HepG2 (cell line): Measurements from ENCODE around the gene CA9. TPM values are rescaled to one million over a fixed set of nuclear protein-coding genes. Genes with fewer than 3 reads are reported as not detected.

Experiments
- ATAC-seq: fragments of 200-7000 bp; cut with Tn5 transposase; 3 replicates; pipeline ENCODE4 v1.9.1; 2020; ENCODE audit warnings: mild to moderate bottlenecking, moderate library complexity
- BruUV-seq: library from RNA; stranded (reverse); fragments of 400-500 nt; replicated peaks from 2 replicates; lab custom pipeline; 2021; lab: Mats Ljungman, UMichigan
- CTCF ChIA-PET: fragments of 300-600 bp; formaldehyde crosslinking; extraction: SDS; loops from one replicate; lab custom pipeline; 2021; ENCODE audit warnings: low total read pairs, inconsistent platforms, low intra/inter-chr PET ratio; lab: Yijun Ruan, JAX
- POLR2A ChIA-PET: fragments of 350-600 bp; sonication (Branson Sonifier 250); formaldehyde crosslinking; loops from one replicate; lab custom pipeline; 2020; ENCODE audit warnings: antibody characterized with exemption, inconsistent platforms; lab: Yijun Ruan, JAX
- DNase-seq: peaks from one replicate; pipeline ENCODE4 v3.0.0-alpha.2; 2015; ENCODE audit warnings: low spot score
- FAIRE-seq: peaks from 3 replicates; lab custom pipeline; 2011; peaks lifted over from hg19 to GRCh38; lab: Jason Lieb, UNC
- H2AFZ ChIP-seq: one replicate; pipeline ENCODE4 v1.6.1; 2011; ENCODE audit warnings: low read length, inconsistent platforms
- H3K27ac ChIP-seq: fragments of 300-600 bp; 3 replicates; pipeline ENCODE4 v1.8.0; 2011; ENCODE audit warnings: mixed run types, mild to moderate bottlenecking, mixed read lengths, low read length, inconsistent platforms; ENCODE audit not compliant: insufficient read depth; ENCODE audit errors: extremely low read length
- H3K27me3 ChIP-seq, 2 experiments: fragments of 200-600 bp in 1 of 2; 2 replicates in 1 of 2; 3 replicates in 1 of 2; pipeline versions ENCODE4 v1.6.0 to v1.8.0; 2011; ENCODE audit warnings: low read length in 2 of 2, mild to moderate bottlenecking in 2 of 2, moderate library complexity in 2 of 2, inconsistent platforms in 1 of 2; ENCODE audit not compliant: insufficient read depth in 2 of 2, control insufficient read depth in 1 of 2
- H3K36me3 ChIP-seq, 2 experiments: fragments of 200-600 bp in 1 of 2; replicated peaks in 1 of 2; 2 replicates in 1 of 2; 3 replicates in 1 of 2; pipeline versions ENCODE4 v1.5.1 to v1.8.0; 2011; ENCODE audit warnings: low read length in 2 of 2, inconsistent platforms in 1 of 2; ENCODE audit not compliant: insufficient read depth in 2 of 2, control insufficient read depth in 1 of 2
- H3K4me1 ChIP-seq: 2 replicates; pipeline ENCODE4 v1.5.1; 2012; ENCODE audit warnings: low read length, inconsistent platforms; ENCODE audit not compliant: insufficient read depth
- H3K4me2 ChIP-seq: 2 replicates; pipeline ENCODE4 v1.6.0; 2011; ENCODE audit warnings: low read depth, low read length, inconsistent platforms
- H3K4me3 ChIP-seq, 3 experiments: fragments of 200-600 bp in 1 of 3; sonication (generic), shearing (Covaris generic) in 1 of 3; replicated peaks in 1 of 3; 2 replicates each; pipeline ENCODE4 v1.5.1; 2011 to 2016; ENCODE audit warnings: low read length in 3 of 3, inconsistent platforms in 2 of 3, low read depth in 2 of 3, mild to moderate bottlenecking in 2 of 3, control low read depth in 1 of 3, mixed read lengths in 1 of 3; ENCODE audit not compliant: insufficient read depth in 1 of 3
- H3K79me2 ChIP-seq: one replicate; pipeline ENCODE4 v1.6.1; 2011; ENCODE audit warnings: low read length, inconsistent platforms; ENCODE audit not compliant: insufficient read depth
- H3K9ac ChIP-seq: 2 replicates; pipeline ENCODE4 v1.6.0; 2011; ENCODE audit warnings: mild to moderate bottlenecking, low read depth, low read length, inconsistent platforms; ENCODE audit not compliant: insufficient read depth
- H3K9me3 ChIP-seq: 2 replicates; pipeline ENCODE4 v1.5.1; 2012; ENCODE audit warnings: mild to moderate bottlenecking, low read length
- H4K20me1 ChIP-seq: 2 replicates; pipeline ENCODE4 v1.6.0; 2011; ENCODE audit warnings: inconsistent platforms, mild to moderate bottlenecking, low read length, moderate library complexity; ENCODE audit not compliant: insufficient read depth
- E2F1 ChIP-seq: sonication (generic); formaldehyde crosslinking; IDR thresholded peaks from 2 replicates; pipeline ENCODE4 v1.5.0; 2020; ENCODE audit warnings: missing genetic modification reagents
- GATAD1 ChIP-seq: IDR thresholded peaks from 2 replicates; pipeline ENCODE4 v1.6.1; 2016; ENCODE audit warnings: missing genetic modification reagents, missing compliant biosample characterization
- RBFOX2 ChIP-seq: fragments of 200-400 bp; formaldehyde crosslinking; IDR thresholded peaks from 2 replicates; pipeline ENCODE4 v1.6.1; 2017; ENCODE audit warnings: low read depth, mild to moderate bottlenecking, low read length
- ZBTB38 ChIP-seq: sonication (generic); formaldehyde crosslinking; IDR thresholded peaks from 2 replicates; pipeline ENCODE4 v1.5.1; 2020; ENCODE audit warnings: mild to moderate bottlenecking, missing genetic modification reagents
- ZMYM2 ChIP-seq: sonication (generic); formaldehyde crosslinking; IDR thresholded peaks from 2 replicates; pipeline ENCODE4 v1.8.0; 2022; ENCODE audit warnings: mild to moderate bottlenecking, missing genetic modification reagents
- ZNF292 ChIP-seq: sonication (generic); formaldehyde crosslinking; IDR thresholded peaks from 2 replicates; pipeline ENCODE4 v1.8.1; 2022; ENCODE audit warnings: mild to moderate bottlenecking, low read depth, missing genetic modification reagents, borderline replicate concordance
- WGBS: methylation state at CpG from one replicate; pipeline ENCODE4 v1.1.6; 2017; ENCODE audit warnings: low lambda C conversion rate; 5-methylcytosine and 5-hydroxymethylcytosine counted together
- in situ Hi-C: cut with HindIII; loops from 2 replicates; pipeline ENCODE4 v1.10.0; 2017; ENCODE audit warnings: low pct_unique_long_range_greater_than_20kb; ENCODE audit not compliant: extremely low pct_ligation_motif_present
- intact Hi-C: fragments of 100-400 bp; cut with micrococcal nuclease; formaldehyde crosslinking; loops from one replicate; pipeline ENCODE4 v1.10.0; 2022; ENCODE audit not compliant: unreplicated experiment
- polyA plus RNA-seq, 8 experiments: library from polyadenylated mRNA; depleted of rRNA in 3 of 8; stranded (reverse) in 7 of 8; unstranded in 1 of 8; fragments of >200 nt; fragmentation: Illumina TruSeq in 4 of 8; extraction: Trizol in 4 of 8; gene quantifications; 2 replicates each; pipeline versions ENCODE4 v1.2.1 to v1.2.3, GENCODE V29; 2011 to 2016; ENCODE audit warnings: low read depth in 4 of 8, missing spikeins in 1 of 8, mixed read lengths in 1 of 8; ENCODE audit not compliant: insufficient read depth in 1 of 8
- total RNA-seq, 5 experiments: library from RNA; depleted of rRNA; stranded (reverse); fragments of >200 nt; fragmentation: Illumina TruSeq; extraction: Trizol; gene quantifications; 2 replicates each; pipeline ENCODE4 v1.2.3, GENCODE V29; 2016; ENCODE audit warnings: low read depth in 1 of 5

Gene CA9
- total and polyA plus RNA-seq, 2 of the 13 experiments (the other 11 are each of a cell fraction or from before 2014, with no cell fraction given): 0.13 to 152 TPM

- WGBS: 98% methylated on average over 8 of the region's 13 CpGs
- H3K79me2 ChIP-seq: no peaks in the 10 kb centered on the region
- H3K4me2 ChIP-seq: peak overlapping the region; percentile 32; the same call in 1 of the 2 replicates
- no peak for ATAC-seq
- no peak for FAIRE-seq
- no peak overlapping the region for H3K27ac ChIP-seq
- intact Hi-C loops (no loop called here), in situ Hi-C loops (no loop called here)
- CTCF ChIA-PET: no interaction called here
- H3K4me1 ChIP-seq: peaks cover 49% of the 10 kb centered on the region
- POLR2A ChIA-PET: interaction anchor here (0.9 kb wide), 1 partner anchor 15 kb away, joined by 6 read pairs; no protein-coding TSS in a partner anchor
- DNase-seq: no peak
- no peak overlapping the region for H2AFZ ChIP-seq
- H3K27me3 ChIP-seq: no peaks in the 10 kb centered on the region
- TF ChIP-seq ZMYM2 (CRISPR knock-in tag) (no peak), GATAD1 (no peak), ZNF292 (no peak), ZBTB38 (CRISPR knock-in tag) (peak; percentile 58; the same call in 1 of the 2 replicates)
- H3K4me3 ChIP-seq: peak overlapping the region in 2 of 3 experiments; percentile 33 to 39; a peak in 3 of 6 replicates
- no TSS peak for BruUV-seq
- H3K36me3 ChIP-seq: no peaks in the 10 kb centered on the region
- no peak overlapping the region for H3K9ac ChIP-seq
- no peaks in the 10 kb centered on the region for H4K20me1 ChIP-seq
- H3K9me3 ChIP-seq: no peaks in the 10 kb centered on the region
Observed at GRCh38 chr9:35675204-35675603, 1.5 kb downstream of the CA9 start.

GRCh38 chr9:35675732-35676392 is 2.1 kb downstream of the CA9 start:
- BruUV-seq: no TSS peak
- in situ Hi-C loops: no loop called here
- no peak overlapping the region for H3K4me2 ChIP-seq

More at GRCh38 chr9:35675732-35676392, 2.1 kb downstream of the CA9 start:
- Histone ChIP-seq H3K36me3 (no peaks in the 10 kb centered on the region), H3K9ac (no peak overlapping the region), H3K4me3 (peak overlapping the region in 2 of 3 experiments; percentile 33 to 39; a peak in 2 of 6 replicates), H3K79me2 (no peaks in the 10 kb centered on the region), H3K27me3 (no peaks in the 10 kb centered on the region), H3K9me3 (no peaks in the 10 kb centered on the region), H3K27ac (no peak overlapping the region), H3K4me1 (peaks cover 43% of the 10 kb centered on the region), H4K20me1 (no peaks in the 10 kb centered on the region), H2AFZ (no peak overlapping the region)
- DNase-seq: no peak
- TF ChIP-seq RBFOX2: 0 out of 2 replicates have a peak, but pooled peaks have one; percentile 35
- no peak for TF ChIP-seq E2F1 (CRISPR knock-in tag)
- WGBS: 95% methylated on average over 48 of the region's 51 CpGs
- ChIA-PET CTCF (no interaction called here), POLR2A (no interaction called here)
- ATAC-seq: no peak
- intact Hi-C loops: no loop called here
- FAIRE-seq: no peak
